NB4 (cell line): ENCODE results near the gene ZSWIM5.
"Not testable (repeated sequence)": the region's sequence is repeated elsewhere in the genome, so short reads cannot be mapped to it uniquely, and the experiment has no call there.

Source experiments
- DNase-seq: peaks from one replicate; pipeline ENCODE4 v3.0.0; 2010; ENCODE audit warnings: low read depth
- H3K4me3 ChIP-seq: one replicate; pipeline ENCODE4 v1.5.1; 2011; ENCODE audit warnings: mild to moderate bottlenecking, low read depth, low read length, moderate library complexity
- CTCF ChIP-seq: IDR thresholded peaks from one replicate; pipeline ENCODE4 v1.5.1; 2012; ENCODE audit warnings: low read depth, low read length
- MAX ChIP-seq: IDR thresholded peaks from 2 replicates; pipeline ENCODE4 v1.6.1; 2011; ENCODE audit warnings: low read depth, low read length
- MYC ChIP-seq: IDR thresholded peaks from 2 replicates; pipeline ENCODE4 v1.6.1; 2011; ENCODE audit warnings: low read depth, low read length
- POLR2A ChIP-seq: IDR thresholded peaks from 2 replicates; pipeline ENCODE4 v1.6.1; 2011; ENCODE audit warnings: mild to moderate bottlenecking; ENCODE audit not compliant: insufficient read length; ENCODE audit errors: extremely low read depth

The ZSWIM5 gene

GRCh38 chr1:45205910-45206721 lies at the start of gene ZSWIM5:
ZSWIM5 (minus strand) TSS chr1:45206605; CDS start chr1:45206350, 255 bp downstream.
- no peak for TF ChIP-seq MYC
- no peak for TF ChIP-seq MAX
- TF ChIP-seq POLR2A: no peak
- no peak for TF ChIP-seq CTCF
- peak; percentile 68 for DNase-seq
- H3K4me3 ChIP-seq: peak within 1 kb of the TSS; percentile 46

- no peak overlapping the region for H3K4me3 ChIP-seq
- no peak for DNase-seq
- no peak for TF ChIP-seq MYC
- TF ChIP-seq POLR2A: no peak
- no peak for TF ChIP-seq MAX
- no peak for TF ChIP-seq CTCF
These were observed 48.1 kb upstream of the ZSWIM5 start for GRCh38 chr1:45254490-45254889.

- no peak for DNase-seq
- no peak overlapping the region for H3K4me3 ChIP-seq
- TF ChIP-seq POLR2A (no peak), MYC (no peak), MAX (no peak), CTCF (no peak)
These were observed 44.1 kb upstream of the ZSWIM5 start for GRCh38 chr1:45250544-45250943.

- not testable (repeated sequence) for H3K4me3 ChIP-seq, DNase-seq
These were observed 41.6 kb upstream of the ZSWIM5 start for GRCh38 chr1:45248004-45248403.

GRCh38 chr1:45246760-45247159 lies 40.4 kb upstream of the ZSWIM5 start:
- no peak for DNase-seq
- H3K4me3 ChIP-seq: no peak overlapping the region
- no peak for TF ChIP-seq CTCF
- TF ChIP-seq MYC: no peak
- no peak for TF ChIP-seq POLR2A
- TF ChIP-seq MAX: no peak

- DNase-seq, H3K4me3 ChIP-seq: not testable (repeated sequence)
These were observed 40.0 kb upstream of the ZSWIM5 start for GRCh38 chr1:45246359-45246758.

GRCh38 chr1:45244660-45245059 lies 38.3 kb upstream of the ZSWIM5 start:
- DNase-seq: no peak
- H3K4me3 ChIP-seq: no peak overlapping the region
- TF ChIP-seq MYC (no peak), MAX (no peak), POLR2A (no peak), CTCF (no peak)
